Measurements from ENCODE around the gene EXOC6. TPM values are rescaled to one million over a fixed set of nuclear protein-coding genes. Genes with fewer than 3 reads are reported as not detected.

Gene EXOC6
- total RNA-seq, 3 donors from 2014 or later (not counting 1 experiment from before 2014, with no cell fraction given), result 12.1 to 18.2 (median 16.1) TPM

DNA sequence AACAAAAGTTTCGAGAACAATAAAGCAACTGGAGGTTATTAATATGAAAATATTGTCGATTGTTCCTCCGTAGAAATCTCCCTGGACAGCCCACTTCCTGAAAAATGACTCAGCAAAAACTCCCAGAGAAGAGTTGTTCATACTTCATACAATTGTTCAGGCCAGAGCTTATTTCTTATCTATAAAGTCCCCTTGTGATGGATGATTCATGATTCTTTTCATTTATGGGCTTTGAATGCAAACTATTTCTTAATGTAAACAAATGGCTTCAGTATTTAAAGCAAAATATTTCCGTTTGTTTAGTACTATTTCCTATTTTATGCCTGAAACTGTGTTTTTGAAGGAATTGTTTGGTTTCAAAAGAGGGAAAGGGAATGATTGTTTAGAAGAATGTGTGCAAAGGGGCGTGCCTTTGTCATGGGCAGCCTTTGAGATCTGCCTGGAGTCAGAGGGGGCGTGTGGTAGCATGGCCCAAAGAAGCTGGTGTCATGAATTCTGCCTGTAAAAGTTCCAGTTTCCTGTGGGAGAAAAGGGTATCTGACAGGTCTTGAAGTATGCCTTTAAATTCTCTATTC, 26.2 kb upstream of the EXOC6 start:
- DNase-seq (no peak), ATAC-seq (peak in 1 of 3 donors; percentile 46)
- Histone ChIP-seq H3K4me3 (ENCODE audit: low read length) (no peak overlapping the region), H3K27me3 (ENCODE audit: control insufficient read depth, insufficient read depth, low read length) (no peaks in the 10 kb centered on the region), H3K4me1 (ENCODE audit: control insufficient read depth, insufficient read depth, low read length) (peaks cover 3% of the 10 kb centered on the region), H3K36me3 (ENCODE audit: control insufficient read depth, insufficient read depth, low read length) (no peaks in the 10 kb centered on the region), H3K9me3 (ENCODE audit: control insufficient read depth, insufficient read depth, low read length) (no peaks in the 10 kb centered on the region), H3K27ac (ENCODE audit: low read length) (no peak overlapping the region)
- Mint-ChIP-seq H3K27me3 (ENCODE audit: low read depth in 2 of 2) (peaks cover 0 to 11% of the 10 kb centered on the region in 2 donors), H3K36me3 (no peaks in the 10 kb centered on the region), H3K27ac (peak overlapping the region in 1 of 2 donors; percentile 63), H3K4me1 (peaks cover 6 to 9% of the 10 kb centered on the region in 2 donors), H3K9me3 (no peaks in the 10 kb centered on the region), H3K4me3 (no peak overlapping the region)
- WGBS (ENCODE audit: insufficient coverage), result 59% methylated on average over 3 of the region's 6 CpGs
- TF ChIP-seq, protein P1, sequence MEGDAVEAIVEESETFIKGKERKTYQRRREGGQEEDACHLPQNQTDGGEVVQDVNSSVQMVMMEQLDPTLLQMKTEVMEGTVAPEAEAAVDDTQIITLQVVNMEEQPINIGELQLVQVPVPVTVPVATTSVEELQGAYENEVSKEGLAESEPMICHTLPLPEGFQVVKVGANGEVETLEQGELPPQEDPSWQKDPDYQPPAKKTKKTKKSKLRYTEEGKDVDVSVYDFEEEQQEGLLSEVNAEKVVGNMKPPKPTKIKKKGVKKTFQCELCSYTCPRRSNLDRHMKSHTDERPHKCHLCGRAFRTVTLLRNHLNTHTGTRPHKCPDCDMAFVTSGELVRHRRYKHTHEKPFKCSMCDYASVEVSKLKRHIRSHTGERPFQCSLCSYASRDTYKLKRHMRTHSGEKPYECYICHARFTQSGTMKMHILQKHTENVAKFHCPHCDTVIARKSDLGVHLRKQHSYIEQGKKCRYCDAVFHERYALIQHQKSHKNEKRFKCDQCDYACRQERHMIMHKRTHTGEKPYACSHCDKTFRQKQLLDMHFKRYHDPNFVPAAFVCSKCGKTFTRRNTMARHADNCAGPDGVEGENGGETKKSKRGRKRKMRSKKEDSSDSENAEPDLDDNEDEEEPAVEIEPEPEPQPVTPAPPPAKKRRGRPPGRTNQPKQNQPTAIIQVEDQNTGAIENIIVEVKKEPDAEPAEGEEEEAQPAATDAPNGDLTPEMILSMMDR (IDR thresholded peaks at IDR 0.05), result no peak
- intact Hi-C loops (cut with micrococcal nuclease), result no loop called here

DNA sequence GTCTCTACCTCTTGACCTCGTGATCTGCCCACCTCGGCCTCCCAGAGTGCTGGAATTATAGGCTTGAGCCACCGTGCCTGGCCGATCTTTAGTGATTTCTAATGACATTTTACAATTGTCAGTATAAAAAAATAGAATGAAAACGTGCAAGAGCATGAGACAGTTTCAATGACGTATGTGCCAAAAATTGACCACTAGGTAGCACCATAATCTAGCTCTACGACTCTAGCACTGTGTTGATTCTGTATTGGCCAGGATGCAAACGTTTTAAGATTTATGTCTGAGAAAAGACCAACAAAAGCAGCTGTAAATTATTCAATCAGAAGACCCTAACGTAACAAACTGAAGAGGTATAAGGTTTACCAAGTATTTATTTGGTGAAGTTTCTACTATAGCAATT, 25.4 kb upstream of the EXOC6 start:
- ATAC-seq (peak; percentile 39 to 67 (median 61)), DNase-seq (peak in 1 of 2 donors; percentile 20)
- TF ChIP-seq, protein P1 (IDR thresholded peaks at IDR 0.05), result no peak
- WGBS (ENCODE audit: insufficient coverage), result 56% methylated on average over 7 of the region's 9 CpGs
- Mint-ChIP-seq H3K9me3 (no peaks in the 10 kb centered on the region), H3K4me1 (peaks cover 6 to 9% of the 10 kb centered on the region in 2 donors), H3K36me3 (no peaks in the 10 kb centered on the region), H3K4me3 (no peak overlapping the region), H3K27ac (peak overlapping the region in 1 of 2 donors; percentile 6), H3K27me3 (ENCODE audit: low read depth in 2 of 2) (peaks cover 0 to 11% of the 10 kb centered on the region in 2 donors)
- Histone ChIP-seq H3K4me3 (ENCODE audit: low read length) (no peak overlapping the region), H3K36me3 (ENCODE audit: control insufficient read depth, insufficient read depth, low read length) (no peaks in the 10 kb centered on the region), H3K4me1 (ENCODE audit: control insufficient read depth, insufficient read depth, low read length) (peaks cover 3% of the 10 kb centered on the region), H3K27me3 (ENCODE audit: control insufficient read depth, insufficient read depth, low read length) (no peaks in the 10 kb centered on the region), H3K9me3 (ENCODE audit: control insufficient read depth, insufficient read depth, low read length) (no peaks in the 10 kb centered on the region), H3K27ac (ENCODE audit: low read length) (no peak overlapping the region)
- intact Hi-C loops (cut with micrococcal nuclease), result no loop called here

DNA sequence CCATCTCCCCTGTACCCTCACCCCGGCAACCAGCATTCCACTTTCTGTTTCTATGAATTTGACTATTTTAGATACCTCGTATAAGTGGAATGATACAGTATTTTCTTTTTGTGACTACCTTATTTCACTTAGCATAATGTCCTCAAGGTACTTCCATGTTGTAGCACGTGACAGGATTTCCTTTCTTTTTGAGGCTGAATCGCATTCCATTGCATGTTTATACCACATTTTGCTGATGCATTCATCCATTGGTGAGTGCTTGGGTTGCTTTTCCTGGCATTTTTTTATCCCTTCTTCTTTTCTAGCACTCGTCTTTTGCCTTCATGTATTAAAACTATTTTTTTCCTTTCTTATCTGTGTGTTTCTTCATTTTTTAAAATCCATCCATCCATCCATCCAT, 22.3 kb upstream of the EXOC6 start:
- H3K4me3 ChIP-seq (ENCODE audit: low read length), result no peak overlapping the region
- DNase-seq, result no peak
- Mint-ChIP-seq H3K27me3 (ENCODE audit: low read depth in 2 of 2) (peaks cover 0 to 11% of the 10 kb centered on the region in 2 donors), H3K9me3 (no peaks in the 10 kb centered on the region), H3K36me3 (no peaks in the 10 kb centered on the region), H3K27ac (no peak overlapping the region), H3K4me3 (no peak overlapping the region), H3K4me1 (peaks cover 13 to 16% of the 10 kb centered on the region in 2 donors)
- H3K36me3 ChIP-seq (ENCODE audit: control insufficient read depth, insufficient read depth, low read length), result no peaks in the 10 kb centered on the region
- intact Hi-C loops (cut with micrococcal nuclease), result no loop called here
- no peak overlapping the region for H3K27ac ChIP-seq (ENCODE audit: low read length)
- ATAC-seq, result no peak
- TF ChIP-seq, protein P1 (IDR thresholded peaks at IDR 0.05), result no peak
- WGBS (ENCODE audit: insufficient coverage), result 40% methylated on average over 5 of the region's 5 CpGs
- no peaks in the 10 kb centered on the region for H3K9me3 ChIP-seq (ENCODE audit: control insufficient read depth, insufficient read depth, low read length)
- peaks cover 3% of the 10 kb centered on the region for H3K4me1 ChIP-seq (ENCODE audit: control insufficient read depth, insufficient read depth, low read length)
- H3K27me3 ChIP-seq (ENCODE audit: control insufficient read depth, insufficient read depth, low read length), result no peaks in the 10 kb centered on the region

DNA sequence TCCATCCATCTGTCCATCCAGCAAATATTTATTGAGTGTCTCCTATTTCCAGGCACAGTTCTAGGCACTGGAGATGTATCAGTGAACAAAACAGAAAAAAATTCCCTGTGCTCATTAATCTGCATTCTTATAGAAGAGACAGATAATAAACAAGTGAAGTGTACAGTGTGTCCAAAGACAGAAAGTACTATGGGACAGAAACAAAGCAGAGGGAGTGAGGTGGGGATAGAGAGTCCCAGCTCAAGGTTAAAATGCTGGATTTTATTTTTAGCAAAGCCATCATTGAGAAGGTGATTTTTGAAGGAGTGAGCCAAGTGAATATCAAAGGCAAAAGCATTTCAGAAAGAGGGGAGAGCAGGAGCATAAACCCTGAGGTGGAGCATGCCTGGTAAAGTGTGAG, 21.8 kb upstream of the EXOC6 start:
- ATAC-seq (no peak), DNase-seq (no peak)
- Histone ChIP-seq H3K4me1 (ENCODE audit: control insufficient read depth, insufficient read depth, low read length) (peaks cover 8% of the 10 kb centered on the region), H3K36me3 (ENCODE audit: control insufficient read depth, insufficient read depth, low read length) (no peaks in the 10 kb centered on the region), H3K9me3 (ENCODE audit: control insufficient read depth, insufficient read depth, low read length) (no peaks in the 10 kb centered on the region), H3K27ac (ENCODE audit: low read length) (no peak overlapping the region), H3K27me3 (ENCODE audit: control insufficient read depth, insufficient read depth, low read length) (no peaks in the 10 kb centered on the region), H3K4me3 (ENCODE audit: low read length) (no peak overlapping the region)
- Mint-ChIP-seq H3K27ac (no peak overlapping the region), H3K4me1 (peaks cover 13 to 18% of the 10 kb centered on the region in 2 donors), H3K9me3 (no peaks in the 10 kb centered on the region), H3K27me3 (ENCODE audit: low read depth in 2 of 2) (peaks cover 0 to 11% of the 10 kb centered on the region in 2 donors), H3K36me3 (no peaks in the 10 kb centered on the region), H3K4me3 (no peak overlapping the region)
- intact Hi-C loops (cut with micrococcal nuclease), result no loop called here
- TF ChIP-seq, protein P1 (IDR thresholded peaks at IDR 0.05), result no peak
